ENCODE measurements around the gene GLDC.

GRCh38 chr9:6673326-6674025 is 27.9 kb upstream of the GLDC start:
- TF ChIP-seq EZH2 (IDR thresholded peaks at IDR 0.05), result no peak
- no peak for TF ChIP-seq CTCF (IDR thresholded peaks at IDR 0.05)

Data from neural progenitor cell (in vitro differentiated cells).